ENCODE data around the gene COG5. TPM values are rescaled to one million over a fixed set of nuclear protein-coding genes. Genes with fewer than 3 reads are reported as not detected.

The COG5 gene
- 53.5 and 82.2 TPM in 2 replicates for total RNA-seq
- polyA plus RNA-seq: 12.7 and 15.8 TPM in 2 replicates

DNA sequence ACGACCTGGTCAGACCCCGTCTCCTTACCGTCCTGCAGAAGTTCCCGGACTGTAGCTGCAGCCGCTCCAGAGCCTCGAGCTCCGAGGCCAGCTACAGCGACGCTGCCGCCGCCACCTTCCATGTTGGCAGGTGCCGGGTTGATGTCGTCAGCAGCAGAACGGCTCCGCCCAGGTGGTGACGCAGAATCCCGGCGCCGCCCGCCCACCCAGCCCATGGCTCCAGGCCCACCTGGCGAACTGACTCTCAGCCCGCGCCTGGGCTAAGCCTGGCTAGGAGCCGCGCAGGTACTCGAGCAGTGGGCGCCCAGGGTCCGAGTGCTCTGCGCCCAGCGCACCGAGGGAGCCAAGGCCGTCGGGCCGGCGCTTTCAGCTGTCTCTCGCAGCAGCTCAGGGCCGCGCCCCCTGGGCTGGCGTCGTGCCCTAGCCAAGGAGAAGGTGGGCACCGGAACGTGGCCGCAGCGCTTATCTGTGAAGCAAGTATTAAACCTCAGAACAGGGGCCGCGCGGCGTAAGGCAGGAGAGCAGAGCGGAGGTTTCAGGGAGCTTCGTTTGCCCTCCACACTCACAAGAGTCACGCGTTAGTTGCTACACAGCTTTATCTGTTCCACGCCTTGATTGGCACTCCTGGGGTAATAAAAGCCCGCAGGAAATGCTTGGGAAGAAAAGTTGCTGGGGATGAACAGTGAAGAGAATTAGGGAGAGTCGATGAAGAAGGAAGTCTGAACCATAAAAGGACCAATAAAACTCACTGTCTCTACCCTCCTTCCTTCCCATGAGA lies at the start of gene COG5, which contains the start of gene DUS4L:
Gene COG5 (minus strand): TSS at position 146 of the 778 bp plus-strand sequence. CDS start 24 bp downstream, at position 122.
Gene DUS4L (plus strand): TSS at position 197 of the 778 bp plus-strand sequence. CDS start 3,100 bp downstream, outside the sequence.
- Histone ChIP-seq H3K79me2 (peaks cover 46% of the 10 kb centered on the region), H3K36me3 (replicated peaks; ENCODE audit: insufficient read depth, low read depth) (no peaks in the 10 kb centered on the region), H3K27ac (peak within 1 kb of the TSS; percentile 97), H4K20me1 (ENCODE audit: insufficient read depth, poor library complexity, severe bottlenecking) (no peaks in the 10 kb centered on the region), H3K27me3 (no peaks in the 10 kb centered on the region), H3K4me1 (ENCODE audit: insufficient read depth) (peaks cover 12% of the 10 kb centered on the region), H3K9me3 (ENCODE audit: low read depth) (no peaks in the 10 kb centered on the region), H2AFZ (peak within 1 kb of the TSS; percentile 85), H3K9me2 (replicated peaks; ENCODE audit: insufficient read depth) (no peaks in the 10 kb centered on the region), H3K4me3 (peak within 1 kb of the TSS; percentile 58), H3K4me2 (peak within 1 kb of the TSS; percentile 82)
- TF ChIP-seq EZH2 (IDR thresholded peaks at IDR 0.05; ENCODE audit: borderline replicate concordance) (no peak), EZH2phosphoT487 (IDR thresholded peaks at IDR 0.05; ENCODE audit: low read depth, severe bottlenecking, unreplicated experiment) (no peak)
- TF ChIP-seq, protein P1, sequence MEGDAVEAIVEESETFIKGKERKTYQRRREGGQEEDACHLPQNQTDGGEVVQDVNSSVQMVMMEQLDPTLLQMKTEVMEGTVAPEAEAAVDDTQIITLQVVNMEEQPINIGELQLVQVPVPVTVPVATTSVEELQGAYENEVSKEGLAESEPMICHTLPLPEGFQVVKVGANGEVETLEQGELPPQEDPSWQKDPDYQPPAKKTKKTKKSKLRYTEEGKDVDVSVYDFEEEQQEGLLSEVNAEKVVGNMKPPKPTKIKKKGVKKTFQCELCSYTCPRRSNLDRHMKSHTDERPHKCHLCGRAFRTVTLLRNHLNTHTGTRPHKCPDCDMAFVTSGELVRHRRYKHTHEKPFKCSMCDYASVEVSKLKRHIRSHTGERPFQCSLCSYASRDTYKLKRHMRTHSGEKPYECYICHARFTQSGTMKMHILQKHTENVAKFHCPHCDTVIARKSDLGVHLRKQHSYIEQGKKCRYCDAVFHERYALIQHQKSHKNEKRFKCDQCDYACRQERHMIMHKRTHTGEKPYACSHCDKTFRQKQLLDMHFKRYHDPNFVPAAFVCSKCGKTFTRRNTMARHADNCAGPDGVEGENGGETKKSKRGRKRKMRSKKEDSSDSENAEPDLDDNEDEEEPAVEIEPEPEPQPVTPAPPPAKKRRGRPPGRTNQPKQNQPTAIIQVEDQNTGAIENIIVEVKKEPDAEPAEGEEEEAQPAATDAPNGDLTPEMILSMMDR (IDR thresholded peaks at IDR 0.05; ENCODE audit: poor library complexity): no peak
- WGBS (ENCODE audit: low lambda C conversion rate, missing lambda C conversion rate): under 1% methylated on average over 42 of the region's 55 CpGs
- DNase-seq (ENCODE audit: low spot score): peak; percentile 93

DNA sequence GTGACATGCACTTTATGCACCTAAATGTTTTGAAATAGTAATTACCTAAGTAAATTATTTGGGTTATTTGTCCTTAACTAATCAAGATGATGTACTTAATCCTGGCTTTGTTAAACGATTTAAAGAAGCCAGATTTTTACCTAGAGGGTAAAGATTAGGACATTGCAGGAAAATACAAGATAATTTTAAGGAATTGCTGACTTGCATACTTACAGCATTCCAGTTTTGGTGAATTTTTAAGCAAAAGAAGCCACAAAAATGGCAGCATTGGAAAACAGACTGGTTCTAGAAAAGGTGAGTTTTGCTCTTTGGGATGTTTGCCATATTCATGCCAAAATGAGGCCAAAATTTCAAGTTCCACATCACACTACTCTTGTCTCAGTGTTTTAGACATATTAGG lies 49.7 kb upstream of the COG5 start:
- H2AFZ ChIP-seq: no peak overlapping the region
- no peaks in the 10 kb centered on the region for H3K36me3 ChIP-seq (replicated peaks; ENCODE audit: insufficient read depth, low read depth)
- H4K20me1 ChIP-seq (ENCODE audit: insufficient read depth, poor library complexity, severe bottlenecking): no peaks in the 10 kb centered on the region
- H3K79me2 ChIP-seq: no peaks in the 10 kb centered on the region
- no peak for TF ChIP-seq EZH2phosphoT487 (IDR thresholded peaks at IDR 0.05; ENCODE audit: low read depth, severe bottlenecking, unreplicated experiment)
- TF ChIP-seq, protein P1 (IDR thresholded peaks at IDR 0.05; ENCODE audit: poor library complexity): no peak
- no peak for TF ChIP-seq EZH2 (IDR thresholded peaks at IDR 0.05; ENCODE audit: borderline replicate concordance)
- DNase-seq (ENCODE audit: low spot score): no peak
- H3K9me3 ChIP-seq (ENCODE audit: low read depth): no peaks in the 10 kb centered on the region
- H3K27me3 ChIP-seq: no peaks in the 10 kb centered on the region
- 68% methylated on average over 1 of the region's 1 CpG for WGBS (ENCODE audit: low lambda C conversion rate, missing lambda C conversion rate)
- no peaks in the 10 kb centered on the region for H3K9me2 ChIP-seq (replicated peaks; ENCODE audit: insufficient read depth)
- peaks cover 4% of the 10 kb centered on the region for H3K4me1 ChIP-seq (ENCODE audit: insufficient read depth)
- H3K4me3 ChIP-seq: no peak overlapping the region
- no peak overlapping the region for H3K4me2 ChIP-seq
- no peak overlapping the region for H3K27ac ChIP-seq

DNA sequence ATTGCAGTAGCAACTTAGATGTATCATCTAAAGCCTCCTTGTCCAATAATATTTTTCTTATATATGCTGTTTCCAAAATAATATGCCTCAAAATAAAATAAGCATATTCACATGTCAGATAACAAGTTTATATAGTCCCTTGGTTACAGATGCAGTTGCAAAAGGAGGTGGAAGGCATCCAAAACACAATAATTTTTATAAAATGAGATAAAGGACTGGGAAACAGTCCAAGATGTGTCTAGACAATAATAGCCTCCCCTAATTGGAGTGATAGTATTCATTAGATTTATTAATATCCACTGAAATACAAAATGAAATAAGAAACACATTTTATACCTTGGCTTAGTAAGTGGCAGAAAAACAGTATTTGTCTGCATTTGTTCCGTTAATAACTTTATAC lies 46.6 kb upstream of the COG5 start:
- Histone ChIP-seq H2AFZ (no peak overlapping the region), H3K36me3 (replicated peaks; ENCODE audit: insufficient read depth, low read depth) (no peaks in the 10 kb centered on the region), H3K9me3 (ENCODE audit: low read depth) (no peaks in the 10 kb centered on the region), H3K4me3 (no peak overlapping the region), H4K20me1 (ENCODE audit: insufficient read depth, poor library complexity, severe bottlenecking) (no peaks in the 10 kb centered on the region), H3K9me2 (replicated peaks; ENCODE audit: insufficient read depth) (no peaks in the 10 kb centered on the region), H3K27ac (no peak overlapping the region), H3K4me1 (ENCODE audit: insufficient read depth) (peaks cover 4% of the 10 kb centered on the region), H3K27me3 (no peaks in the 10 kb centered on the region), H3K4me2 (no peak overlapping the region), H3K79me2 (no peaks in the 10 kb centered on the region)
- TF ChIP-seq EZH2 (IDR thresholded peaks at IDR 0.05; ENCODE audit: borderline replicate concordance) (no peak), EZH2phosphoT487 (IDR thresholded peaks at IDR 0.05; ENCODE audit: low read depth, severe bottlenecking, unreplicated experiment) (no peak)
- TF ChIP-seq, protein P1 (IDR thresholded peaks at IDR 0.05; ENCODE audit: poor library complexity): no peak
- DNase-seq (ENCODE audit: low spot score): no peak
- 88% methylated on average over 1 of the region's 1 CpG for WGBS (ENCODE audit: low lambda C conversion rate, missing lambda C conversion rate)
